ENCODE measurements around the gene PUM1. TPM values are rescaled to one million over a fixed set of nuclear protein-coding genes. Genes with fewer than 3 reads are reported as not detected.

The PUM1 gene
- total and polyA plus RNA-seq, 12 donors = 22.6 to 167 (median 91.5) TPM

DNA sequence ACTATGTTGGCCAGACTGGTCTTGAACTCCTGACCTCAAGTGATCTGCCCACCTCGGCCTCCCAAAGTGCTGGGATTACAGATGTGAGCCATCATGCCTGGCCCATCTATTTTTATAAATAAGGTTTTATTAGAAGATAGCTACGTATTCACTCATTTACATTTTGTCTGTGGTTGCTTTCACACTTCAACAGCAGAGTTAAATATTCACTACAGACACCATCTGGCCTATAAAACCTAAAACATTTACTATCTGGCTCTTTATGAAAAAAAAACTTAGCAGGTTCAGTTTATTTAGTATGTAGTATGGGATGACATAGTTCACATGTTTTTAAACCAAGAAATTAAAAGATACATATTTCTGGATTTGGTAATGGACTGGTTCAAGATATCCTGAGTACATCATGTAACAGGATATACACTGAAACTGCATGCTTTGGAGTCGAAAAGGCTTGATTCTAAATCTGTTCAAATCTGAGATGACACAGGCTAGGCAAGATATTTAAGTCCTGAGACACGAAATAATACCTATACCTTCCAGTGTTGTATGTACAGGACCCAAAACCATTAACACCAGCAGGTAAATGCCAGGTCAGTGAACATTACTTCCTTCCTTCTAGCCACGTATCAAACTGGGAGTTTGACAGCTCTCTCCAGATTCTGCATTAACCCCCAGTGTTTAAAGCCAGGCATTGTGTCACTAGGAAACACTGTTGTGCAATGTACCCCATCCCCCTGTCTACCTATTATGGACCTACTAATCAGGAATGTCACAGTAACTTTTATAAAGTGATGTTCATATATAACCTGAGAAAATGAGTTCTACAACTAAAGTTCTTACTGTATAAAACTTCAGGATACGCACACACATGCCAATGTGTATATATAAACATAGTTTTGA, 102.7 kb downstream of the PUM1 start:
- H3K27me3 ChIP-seq = no peaks in the 10 kb centered on the region
- H3K4me1 ChIP-seq (replicated peaks in 1 of 2) = peaks cover 25 to 48% of the 10 kb centered on the region in 2 donors
- no peaks in the 10 kb centered on the region for H3K9me3 ChIP-seq (replicated peaks in 1 of 3)
- intact Hi-C loops (cut with DNase I) = loop anchor here in 1 of 2 donors (10.0 kb wide), 1 partner anchor 92 kb away; no protein-coding TSS in a partner anchor
- H3K27ac ChIP-seq = no peak overlapping the region
- no peak for DNase-seq
- H3K4me3 ChIP-seq = no peak overlapping the region
- 74 to 78% (median 77%) methylated on average over 6 of the region's 6 CpGs for WGBS, 4 donors
- peaks cover 0 to 72% of the 10 kb centered on the region in 2 donors for H3K36me3 ChIP-seq (replicated peaks in 1 of 2)
- TF ChIP-seq POLR2A (IDR thresholded peaks at IDR 0.05) = no peak
- TF ChIP-seq, protein P1, sequence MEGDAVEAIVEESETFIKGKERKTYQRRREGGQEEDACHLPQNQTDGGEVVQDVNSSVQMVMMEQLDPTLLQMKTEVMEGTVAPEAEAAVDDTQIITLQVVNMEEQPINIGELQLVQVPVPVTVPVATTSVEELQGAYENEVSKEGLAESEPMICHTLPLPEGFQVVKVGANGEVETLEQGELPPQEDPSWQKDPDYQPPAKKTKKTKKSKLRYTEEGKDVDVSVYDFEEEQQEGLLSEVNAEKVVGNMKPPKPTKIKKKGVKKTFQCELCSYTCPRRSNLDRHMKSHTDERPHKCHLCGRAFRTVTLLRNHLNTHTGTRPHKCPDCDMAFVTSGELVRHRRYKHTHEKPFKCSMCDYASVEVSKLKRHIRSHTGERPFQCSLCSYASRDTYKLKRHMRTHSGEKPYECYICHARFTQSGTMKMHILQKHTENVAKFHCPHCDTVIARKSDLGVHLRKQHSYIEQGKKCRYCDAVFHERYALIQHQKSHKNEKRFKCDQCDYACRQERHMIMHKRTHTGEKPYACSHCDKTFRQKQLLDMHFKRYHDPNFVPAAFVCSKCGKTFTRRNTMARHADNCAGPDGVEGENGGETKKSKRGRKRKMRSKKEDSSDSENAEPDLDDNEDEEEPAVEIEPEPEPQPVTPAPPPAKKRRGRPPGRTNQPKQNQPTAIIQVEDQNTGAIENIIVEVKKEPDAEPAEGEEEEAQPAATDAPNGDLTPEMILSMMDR (IDR thresholded peaks at IDR 0.05) = no peak

DNA sequence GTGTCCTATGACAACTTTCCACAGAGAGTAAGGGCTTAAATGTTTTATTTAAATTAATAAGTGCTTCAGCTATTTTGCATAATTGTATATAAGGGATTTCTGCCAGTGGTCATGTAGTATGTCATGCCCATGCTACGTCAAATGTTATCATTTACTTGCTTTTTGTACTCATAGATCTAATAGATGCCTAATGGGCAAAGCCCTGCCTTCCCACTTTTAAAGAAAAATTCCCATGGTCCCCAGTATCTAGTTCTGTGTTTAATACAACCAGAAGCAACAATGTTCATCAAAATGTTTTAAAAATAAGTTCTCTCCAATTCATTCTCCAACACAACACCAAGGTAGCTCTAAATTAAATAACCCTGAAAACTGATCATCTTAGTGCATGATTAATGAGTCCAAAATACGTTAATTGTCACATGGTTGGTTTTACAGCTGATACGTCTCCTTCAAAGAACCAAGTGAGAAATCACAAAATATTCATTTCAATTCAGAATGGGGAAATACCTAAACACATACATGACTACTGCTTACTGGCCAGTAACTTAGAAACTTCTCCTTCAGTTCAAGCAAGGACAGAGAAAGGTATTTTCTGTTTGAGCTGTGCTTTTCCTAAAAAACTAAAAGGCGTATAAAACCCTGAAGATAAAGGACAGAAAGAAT, 107.8 kb downstream of the PUM1 start:
- Histone ChIP-seq H3K27ac (peak overlapping the region in 1 of 5 donors; percentile 10), H3K9me3 (replicated peaks in 1 of 3) (no peaks in the 10 kb centered on the region), H3K4me3 (no peak overlapping the region), H3K36me3 (replicated peaks in 1 of 2) (peaks cover 0 to 48% of the 10 kb centered on the region in 2 donors), H3K27me3 (no peaks in the 10 kb centered on the region), H3K4me1 (replicated peaks in 1 of 2) (peaks cover 24 to 25% of the 10 kb centered on the region in 2 donors)
- TF ChIP-seq POLR2A (IDR thresholded peaks at IDR 0.05) = no peak
- TF ChIP-seq, protein P1 (IDR thresholded peaks at IDR 0.05) = no peak
- WGBS, 4 donors = 57 to 68% (median 62%) methylated on average over 4 of the region's 4 CpGs
- no peak for DNase-seq
- intact Hi-C loops (cut with DNase I) = no loop called here

DNA sequence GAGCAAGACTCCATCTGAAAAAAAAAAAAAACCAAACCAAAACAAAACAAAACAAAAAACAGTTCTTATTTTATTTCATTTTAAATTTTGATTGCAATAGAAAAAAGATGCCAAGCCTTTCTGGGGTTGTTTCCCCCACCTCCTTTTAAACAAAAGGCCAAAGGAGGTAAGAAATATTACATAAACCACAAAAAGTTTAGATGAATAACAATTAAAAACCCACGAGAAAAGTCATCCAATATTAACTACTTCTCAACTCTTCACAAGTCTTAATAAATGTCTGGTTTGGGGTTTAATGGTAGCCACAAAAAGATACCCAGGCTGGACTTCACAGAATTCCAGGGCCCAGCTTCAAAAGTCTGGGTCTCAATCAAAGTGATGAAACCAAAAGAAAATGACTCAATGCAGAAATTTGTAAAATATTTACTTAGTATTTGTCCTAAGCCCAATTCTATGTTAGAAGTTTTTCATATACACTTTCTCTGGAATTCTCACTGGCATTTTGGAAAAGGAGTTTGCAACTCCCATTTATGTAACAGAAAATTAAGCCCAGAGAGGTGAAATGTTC, 110.0 kb downstream of the PUM1 start:
- H3K4me3 ChIP-seq = no peak overlapping the region
- TF ChIP-seq, protein P1 (IDR thresholded peaks at IDR 0.05) = no peak
- TF ChIP-seq POLR2A (IDR thresholded peaks at IDR 0.05) = no peak
- no peaks in the 10 kb centered on the region for H3K9me3 ChIP-seq (replicated peaks in 1 of 3)
- intact Hi-C loops (cut with DNase I) = no loop called here
- peak overlapping the region in 4 of 5 donors; percentile 11 to 48 (median 40) for H3K27ac ChIP-seq
- no peaks in the 10 kb centered on the region for H3K27me3 ChIP-seq
- H3K4me1 ChIP-seq (replicated peaks in 1 of 2) = peaks cover 24 to 25% of the 10 kb centered on the region in 2 donors
- DNase-seq = no peak
- peaks cover 0 to 52% of the 10 kb centered on the region in 2 donors for H3K36me3 ChIP-seq (replicated peaks in 1 of 2)
- WGBS, 4 donors = 28 to 39% (median 36%) methylated on average over 1 of the region's 1 CpG

DNA sequence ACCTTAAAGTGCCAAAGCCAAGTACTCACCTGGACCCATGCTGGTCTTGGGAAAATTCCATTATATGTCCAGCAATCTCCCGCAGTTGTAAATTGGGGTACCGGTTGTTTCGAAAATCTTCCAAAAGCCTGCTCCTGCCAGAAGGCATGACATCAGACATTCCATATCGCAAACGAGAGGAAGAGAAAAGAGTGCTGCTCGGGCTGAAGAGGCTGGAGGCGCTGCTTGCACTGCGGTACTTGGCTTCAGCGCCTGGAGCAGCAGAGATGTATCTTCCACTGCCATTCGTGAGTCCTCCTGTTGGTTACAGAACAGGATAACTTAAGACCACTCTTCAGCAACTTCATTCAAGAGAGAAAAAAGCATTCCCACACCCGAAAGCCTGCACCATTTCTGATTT, 111.8 kb downstream of the PUM1 start:
- intact Hi-C loops (cut with DNase I) = no loop called here
- DNase-seq = no peak
- peaks cover 24 to 25% of the 10 kb centered on the region in 2 donors for H3K4me1 ChIP-seq (replicated peaks in 1 of 2)
- no peak overlapping the region for H3K27ac ChIP-seq
- TF ChIP-seq POLR2A (IDR thresholded peaks at IDR 0.05) = no peak
- TF ChIP-seq, protein P1 (IDR thresholded peaks at IDR 0.05) = no peak
- peaks cover 0 to 59% of the 10 kb centered on the region in 2 donors for H3K36me3 ChIP-seq (replicated peaks in 1 of 2)
- no peak overlapping the region for H3K4me3 ChIP-seq
- no peaks in the 10 kb centered on the region for H3K27me3 ChIP-seq
- no peaks in the 10 kb centered on the region for H3K9me3 ChIP-seq (replicated peaks in 1 of 3)
- WGBS, 4 donors = 94 to 96% (median 95%) methylated on average over 11 of the region's 11 CpGs

Data from adrenal gland (tissue), 12 donors.